Urinary bladder (tissue), 4 donors: ENCODE data around the gene IFT81. TPM values are rescaled to one million over a fixed set of nuclear protein-coding genes. Genes with fewer than 3 reads are reported as not detected.

Source experiments
- DNase-seq: peaks from one replicate; pipeline ENCODE4 v3.0.0-alpha.2; 2015; ENCODE audit errors: extremely low spot score
- H3K27ac ChIP-seq: one replicate; pipeline ENCODE4 v1.5.1; 2013; ENCODE audit warnings: low read depth, mild to moderate bottlenecking, moderate library complexity
- H3K36me3 ChIP-seq: one replicate; pipeline ENCODE4 v1.6.1; 2013; ENCODE audit warnings: mild to moderate bottlenecking, moderate library complexity; ENCODE audit not compliant: insufficient read depth
- H3K4me1 ChIP-seq: one replicate; pipeline ENCODE4 v1.6.1; 2013; ENCODE audit warnings: mild to moderate bottlenecking, moderate library complexity; ENCODE audit not compliant: insufficient read depth
- H3K4me3 ChIP-seq: one replicate; pipeline ENCODE4 v1.5.1; 2013; ENCODE audit warnings: low read depth, low read length
- WGBS: extraction: QIAGEN DNeasy Blood & Tissue Kit; methylation state at CpG from one replicate; pipeline ENCODE4 v1.1.7; 2013; 5-methylcytosine and 5-hydroxymethylcytosine counted together
- polyA plus RNA-seq: library from polyadenylated mRNA; stranded (reverse); fragments of 200-250 nt; gene quantifications from one replicate; pipeline ENCODE4 v1.2.3, GENCODE V29; 2013
- total RNA-seq: library from RNA; depleted of rRNA; stranded (reverse); fragments of >200 nt; gene quantifications from one replicate; pipeline ENCODE4 v1.2.3, GENCODE V29; 2014
- donor health status: healthy with polysubstance abuse.
- donor health status: healthy.

The IFT81 gene
- total and polyA plus RNA-seq, 2 donors, result 13.2 to 54.0 TPM

DNA sequence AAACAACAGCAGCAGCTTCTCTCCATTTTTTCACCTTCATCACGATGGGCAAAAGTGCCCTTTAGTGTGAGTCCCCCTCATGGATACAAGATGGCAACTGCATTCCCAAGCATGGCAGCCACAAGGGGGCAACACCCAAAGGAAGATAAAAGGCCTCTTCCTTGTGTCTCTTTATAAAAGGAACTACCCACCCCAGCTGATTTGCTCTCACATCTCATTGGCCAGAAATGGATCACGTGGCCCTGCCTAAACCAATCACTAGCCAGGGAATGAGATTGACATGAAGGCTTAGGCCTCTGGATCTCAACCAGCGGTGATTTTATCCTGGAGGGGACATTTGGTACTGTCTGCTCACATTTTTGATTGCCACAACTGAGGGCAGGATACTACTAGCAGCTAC, 21.9 kb upstream of the IFT81 start:
- WGBS, result 92% methylated on average over 3 of the region's 3 CpGs
- Histone ChIP-seq H3K36me3 (no peaks in the 10 kb centered on the region), H3K27ac (no peak overlapping the region), H3K4me1 (no peaks in the 10 kb centered on the region), H3K4me3 (no peak overlapping the region)
- DNase-seq, result no peak

DNA sequence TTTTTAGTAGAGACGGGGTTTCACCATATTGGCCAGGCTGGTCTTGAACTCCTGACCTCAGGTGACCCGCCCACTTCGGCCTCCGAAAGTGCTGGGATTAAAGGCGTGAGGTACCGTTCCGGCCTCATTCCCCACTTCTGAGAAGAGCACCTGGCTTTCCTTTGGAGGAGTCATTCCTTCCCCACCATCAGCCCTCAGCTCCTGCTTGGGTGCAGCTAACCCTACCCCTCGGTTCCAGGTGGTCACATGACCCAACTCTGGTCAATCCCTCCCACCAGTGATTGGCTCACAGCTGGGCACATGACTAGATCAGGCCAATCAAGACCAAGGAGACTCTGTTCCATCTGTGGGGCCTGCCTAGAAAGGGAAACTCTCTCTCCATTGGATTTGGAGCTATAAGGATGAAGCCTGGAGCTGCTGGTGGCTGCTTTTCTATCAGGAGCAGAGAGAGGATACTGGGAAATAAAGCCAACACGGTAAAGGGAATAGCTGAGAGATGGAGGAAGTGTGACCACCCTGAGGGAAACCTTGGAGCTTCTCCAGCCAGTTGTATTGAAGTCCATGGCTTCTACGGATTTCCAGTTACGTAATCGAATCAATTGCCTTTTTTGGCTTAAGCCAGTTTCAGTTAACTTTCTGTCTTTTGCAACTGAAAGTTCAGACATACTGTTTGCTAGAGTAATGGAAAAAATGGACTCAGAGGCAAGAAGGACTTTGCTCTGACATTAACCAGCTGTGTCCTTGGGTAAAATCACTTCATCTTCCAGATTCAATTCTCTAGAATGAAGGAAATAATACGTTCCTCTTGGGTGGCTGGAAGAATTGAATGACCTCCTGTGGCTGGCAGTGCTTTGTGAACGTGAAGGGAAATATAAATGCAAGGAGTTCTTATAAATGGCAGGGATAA, 19.7 kb upstream of the IFT81 start:
- no peak for DNase-seq

GRCh38 chr12:110105159-110105558, 19.0 kb upstream of the IFT81 start:
- no peaks in the 10 kb centered on the region for H3K36me3 ChIP-seq
- H3K4me3 ChIP-seq, result no peak overlapping the region
- no peaks in the 10 kb centered on the region for H3K4me1 ChIP-seq
- WGBS, result 75% methylated on average over 1 of the region's 1 CpG
- DNase-seq, result no peak
- no peak overlapping the region for H3K27ac ChIP-seq

More for the DNA sequence above, 19.7 kb upstream of the IFT81 start:
- no peak overlapping the region for H3K27ac ChIP-seq
- no peak overlapping the region for H3K4me3 ChIP-seq
- no peaks in the 10 kb centered on the region for H3K36me3 ChIP-seq
- no peaks in the 10 kb centered on the region for H3K4me1 ChIP-seq
- 71% methylated on average over 14 of the region's 14 CpGs for WGBS

- no peak for DNase-seq
- no peaks in the 10 kb centered on the region for H3K36me3 ChIP-seq
- 61% methylated on average over 2 of the region's 2 CpGs for WGBS
- H3K27ac ChIP-seq, result no peak overlapping the region
- no peaks in the 10 kb centered on the region for H3K4me1 ChIP-seq
- H3K4me3 ChIP-seq, result no peak overlapping the region
These were observed 18.2 kb upstream of the IFT81 start for GRCh38 chr12:110105986-110106385.

DNA sequence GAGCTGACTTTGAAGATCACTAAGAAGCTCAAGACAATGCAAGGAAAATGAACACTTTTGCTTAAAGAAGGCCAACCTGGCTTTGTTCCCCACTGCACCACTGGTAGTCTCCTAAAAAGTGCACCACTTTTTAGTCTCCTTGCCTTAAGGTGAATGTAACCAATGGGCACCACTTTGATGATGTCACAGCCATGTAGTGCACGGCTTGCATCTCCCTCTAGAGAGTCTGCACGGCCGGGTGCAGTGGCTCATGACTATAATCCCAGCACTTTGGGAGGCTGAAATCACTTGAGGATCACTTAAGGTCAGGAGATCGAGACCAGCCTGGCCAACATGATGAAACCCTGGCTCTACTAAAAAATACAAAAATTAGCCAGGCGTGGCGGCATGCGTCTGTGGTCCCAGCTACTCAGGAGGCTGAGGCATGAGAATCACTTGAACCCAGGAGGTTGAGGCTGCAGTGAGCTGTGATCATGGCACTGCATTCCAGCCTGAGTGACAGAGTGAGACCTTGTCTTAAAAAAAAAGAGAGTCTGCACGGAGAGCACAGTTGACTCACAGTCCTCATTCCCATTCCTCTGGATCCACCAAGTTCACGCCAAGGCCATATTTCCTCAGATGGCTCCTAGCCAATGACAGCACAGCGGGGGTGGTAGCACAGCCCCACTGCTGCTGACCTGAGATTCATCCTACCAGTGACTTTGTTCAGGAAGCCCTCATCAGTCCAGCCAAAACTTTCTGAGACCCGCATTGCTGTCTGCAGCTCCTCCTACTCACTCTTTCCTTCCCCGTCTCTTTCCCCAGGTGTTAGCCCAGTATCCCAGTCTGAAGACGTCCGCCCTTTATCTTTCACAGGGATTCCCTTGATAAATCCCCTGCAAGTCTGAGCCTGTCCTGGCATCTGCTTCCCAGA, 16.5 kb upstream of the IFT81 start:
- H3K4me1 ChIP-seq, result no peaks in the 10 kb centered on the region
- H3K27ac ChIP-seq, result peak overlapping the region; percentile 13
- H3K4me3 ChIP-seq, result no peak overlapping the region
- DNase-seq, result no peak
- 57% methylated on average over 14 of the region's 14 CpGs for WGBS
- no peaks in the 10 kb centered on the region for H3K36me3 ChIP-seq

- no peak for DNase-seq
- no peaks in the 10 kb centered on the region for H3K4me1 ChIP-seq
- 61% methylated on average over 8 of the region's 8 CpGs for WGBS
- H3K27ac ChIP-seq, result peak overlapping the region; percentile 13
- H3K36me3 ChIP-seq, result no peaks in the 10 kb centered on the region
- H3K4me3 ChIP-seq, result no peak overlapping the region
These were observed 15.7 kb upstream of the IFT81 start for GRCh38 chr12:110108309-110109036.

GRCh38 chr12:110109037-110109836, 14.9 kb upstream of the IFT81 start:
- H3K27ac ChIP-seq, result peak overlapping the region; percentile 43
- no peak overlapping the region for H3K4me3 ChIP-seq
- DNase-seq, result no peak
- 11% methylated on average over 13 of the region's 13 CpGs for WGBS
- no peaks in the 10 kb centered on the region for H3K36me3 ChIP-seq
- no peaks in the 10 kb centered on the region for H3K4me1 ChIP-seq

DNA sequence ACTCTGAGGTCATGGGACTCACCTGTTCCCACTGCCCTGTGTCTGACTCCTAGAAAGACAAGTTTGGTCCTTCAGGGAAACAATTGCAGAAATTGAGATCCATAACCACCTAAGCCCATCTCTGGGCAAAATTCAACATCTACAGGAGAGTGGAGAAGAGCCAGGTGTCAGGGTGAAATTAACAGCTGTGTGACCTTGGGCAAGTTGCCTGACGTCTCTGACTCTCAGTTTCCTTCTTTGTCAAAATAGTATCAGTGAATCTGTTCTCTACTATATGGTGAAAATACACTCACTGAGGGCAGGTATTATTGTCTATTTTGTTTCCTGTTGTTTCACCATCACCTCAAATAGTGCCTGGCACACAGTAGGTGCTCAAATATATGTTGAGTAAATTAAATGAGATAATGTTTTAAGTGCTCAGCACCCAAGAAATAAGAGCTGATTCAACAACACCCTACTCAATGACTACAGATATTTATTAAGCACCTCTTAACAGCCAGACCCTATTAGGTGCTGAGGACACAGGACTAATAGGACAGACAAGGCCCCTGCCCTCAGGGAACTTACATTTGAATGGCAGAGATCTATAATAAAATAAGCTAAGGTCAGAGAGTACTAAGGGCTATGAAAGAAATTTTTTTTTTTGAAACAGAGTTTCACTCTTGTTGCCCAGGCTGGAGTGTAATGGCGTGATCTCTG, 14.2 kb upstream of the IFT81 start:
- 64% methylated on average over 2 of the region's 2 CpGs for WGBS
- H3K4me3 ChIP-seq, result no peak overlapping the region
- peak overlapping the region; percentile 43 for H3K27ac ChIP-seq
- H3K4me1 ChIP-seq, result no peaks in the 10 kb centered on the region
- DNase-seq, result no peak
- H3K36me3 ChIP-seq, result no peaks in the 10 kb centered on the region

DNA sequence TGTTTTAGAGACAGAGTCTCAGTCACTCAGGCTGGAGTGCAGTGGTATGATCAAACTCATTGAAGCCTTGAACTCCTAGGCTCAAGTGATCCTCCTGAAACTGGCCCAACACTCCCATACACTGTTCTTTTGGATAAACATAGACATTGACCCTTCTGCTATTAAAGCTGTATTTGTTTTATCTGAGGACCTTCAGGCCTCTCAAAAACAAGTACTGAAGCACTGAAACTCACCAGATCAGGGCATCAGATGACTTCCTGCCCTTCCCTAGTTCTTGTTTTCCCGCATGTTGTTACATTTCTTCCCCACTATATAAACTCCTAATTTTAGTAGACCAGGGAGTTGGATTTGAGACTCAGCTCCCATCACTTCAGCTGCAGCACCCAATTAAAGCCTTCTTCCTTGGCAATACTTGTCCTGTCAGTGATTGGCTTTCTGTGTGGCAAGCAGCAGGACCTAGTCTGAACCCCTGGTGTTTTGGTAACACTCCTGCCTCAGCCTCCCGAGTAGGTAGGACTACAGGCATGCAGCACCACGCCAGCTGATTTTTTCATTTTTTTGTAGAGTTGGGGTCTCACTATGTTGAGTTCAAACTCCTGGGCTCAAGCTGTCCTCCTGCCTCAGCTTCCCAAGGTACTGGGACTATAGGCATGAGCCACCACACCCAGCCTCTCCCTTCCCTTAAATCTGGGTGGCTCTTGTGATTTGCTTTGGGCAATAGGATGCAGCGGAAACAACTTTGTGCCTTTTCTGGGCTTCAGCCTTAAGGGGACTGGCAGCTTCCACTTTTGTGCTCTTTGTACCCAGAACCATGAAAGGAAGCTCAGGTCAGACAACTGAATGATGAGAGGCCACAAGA, 12.5 kb upstream of the IFT81 start:
- Histone ChIP-seq H3K27ac (no peak overlapping the region), H3K4me1 (no peaks in the 10 kb centered on the region), H3K36me3 (no peaks in the 10 kb centered on the region), H3K4me3 (no peak overlapping the region)
- no peak for DNase-seq
- 59% methylated on average over 4 of the region's 4 CpGs for WGBS

GRCh38 chr12:110112335-110112660, 11.9 kb upstream of the IFT81 start:
- H3K4me3 ChIP-seq, result no peak overlapping the region
- DNase-seq, result no peak
- H3K27ac ChIP-seq, result no peak overlapping the region
- WGBS, result 97% methylated on average over 6 of the region's 6 CpGs
- no peaks in the 10 kb centered on the region for H3K4me1 ChIP-seq
- H3K36me3 ChIP-seq, result no peaks in the 10 kb centered on the region

DNA sequence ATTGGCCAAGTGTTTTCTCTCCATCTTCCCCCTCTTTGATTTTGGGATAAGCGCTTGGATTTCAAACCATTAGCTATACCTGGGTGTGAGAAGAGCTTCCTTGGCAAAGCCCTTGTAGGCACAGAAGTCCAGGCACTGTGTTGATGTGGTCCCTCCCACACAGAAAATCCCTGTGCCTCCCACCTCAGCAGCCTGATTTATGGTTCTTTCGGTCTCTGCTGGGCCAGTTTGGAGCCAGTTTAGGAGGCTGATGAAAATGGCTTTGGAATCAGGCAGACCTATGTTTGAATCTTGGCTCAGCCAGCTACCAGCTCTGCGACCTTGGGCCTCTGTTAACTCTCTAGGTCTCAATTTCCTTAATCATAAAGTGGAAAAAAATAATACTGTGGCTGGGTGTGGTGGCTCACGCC, 9.6 kb upstream of the IFT81 start:
- no peak overlapping the region for H3K27ac ChIP-seq
- H3K36me3 ChIP-seq, result no peaks in the 10 kb centered on the region
- no peaks in the 10 kb centered on the region for H3K4me1 ChIP-seq
- H3K4me3 ChIP-seq, result no peak overlapping the region
- DNase-seq, result no peak
- 58% methylated on average over 4 of the region's 4 CpGs for WGBS

DNA sequence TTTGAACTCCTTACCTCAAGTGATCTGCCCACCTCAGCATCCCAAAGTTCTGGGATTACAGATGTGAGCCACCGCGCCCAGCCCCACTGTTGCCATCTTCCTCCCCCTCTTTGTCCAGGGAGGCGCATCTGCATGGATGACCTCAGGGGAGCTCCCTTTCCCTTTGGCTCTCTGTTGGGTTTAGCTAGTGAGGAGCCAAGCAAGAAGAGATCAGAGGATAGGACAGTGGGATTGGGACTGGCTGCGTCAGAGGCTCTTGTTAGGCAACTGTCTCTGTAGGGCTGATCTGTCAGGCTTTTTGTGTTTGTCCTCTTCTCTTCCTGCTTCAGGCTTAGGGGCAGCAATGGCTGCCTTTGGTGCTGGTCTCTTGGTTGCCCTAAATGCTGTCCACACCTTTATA, 8.5 kb upstream of the IFT81 start:
- Histone ChIP-seq H3K36me3 (no peaks in the 10 kb centered on the region), H3K4me3 (no peak overlapping the region), H3K4me1 (no peaks in the 10 kb centered on the region), H3K27ac (no peak overlapping the region)
- DNase-seq, result no peak
- WGBS, result 95% methylated on average over 4 of the region's 4 CpGs
